Measurements from ENCODE around the gene SAMD4A.

The SAMD4A gene

DNA sequence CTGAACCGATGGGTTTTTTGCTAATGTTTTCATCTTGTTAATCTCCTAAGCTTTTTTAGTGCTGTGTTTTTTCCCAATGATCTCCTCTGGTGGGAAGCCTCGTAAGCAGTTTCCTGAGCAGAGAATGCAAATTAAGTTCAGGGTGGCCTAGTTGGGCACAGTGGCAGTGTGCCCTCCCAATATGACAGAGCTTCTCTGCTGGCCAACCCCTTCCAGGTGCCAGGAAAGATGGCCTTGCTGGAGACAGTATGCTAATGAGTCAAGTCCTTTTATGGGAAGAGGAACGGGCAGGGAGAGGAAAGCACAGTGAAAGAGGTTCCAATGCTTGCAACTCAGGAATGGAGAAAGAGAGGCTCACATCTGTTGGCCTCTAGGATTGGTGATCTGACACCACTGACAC is 219.9 kb downstream of the SAMD4A start:
- no peak for DNase-seq (ENCODE audit: low read depth)
- no peak overlapping the region for H3K4me3 ChIP-seq (ENCODE audit: low read depth, low read length)
- TF ChIP-seq, protein P1, sequence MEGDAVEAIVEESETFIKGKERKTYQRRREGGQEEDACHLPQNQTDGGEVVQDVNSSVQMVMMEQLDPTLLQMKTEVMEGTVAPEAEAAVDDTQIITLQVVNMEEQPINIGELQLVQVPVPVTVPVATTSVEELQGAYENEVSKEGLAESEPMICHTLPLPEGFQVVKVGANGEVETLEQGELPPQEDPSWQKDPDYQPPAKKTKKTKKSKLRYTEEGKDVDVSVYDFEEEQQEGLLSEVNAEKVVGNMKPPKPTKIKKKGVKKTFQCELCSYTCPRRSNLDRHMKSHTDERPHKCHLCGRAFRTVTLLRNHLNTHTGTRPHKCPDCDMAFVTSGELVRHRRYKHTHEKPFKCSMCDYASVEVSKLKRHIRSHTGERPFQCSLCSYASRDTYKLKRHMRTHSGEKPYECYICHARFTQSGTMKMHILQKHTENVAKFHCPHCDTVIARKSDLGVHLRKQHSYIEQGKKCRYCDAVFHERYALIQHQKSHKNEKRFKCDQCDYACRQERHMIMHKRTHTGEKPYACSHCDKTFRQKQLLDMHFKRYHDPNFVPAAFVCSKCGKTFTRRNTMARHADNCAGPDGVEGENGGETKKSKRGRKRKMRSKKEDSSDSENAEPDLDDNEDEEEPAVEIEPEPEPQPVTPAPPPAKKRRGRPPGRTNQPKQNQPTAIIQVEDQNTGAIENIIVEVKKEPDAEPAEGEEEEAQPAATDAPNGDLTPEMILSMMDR (IDR thresholded peaks at IDR 0.05; ENCODE audit: low read depth, low read length, missing control alignments): no peak

DNA sequence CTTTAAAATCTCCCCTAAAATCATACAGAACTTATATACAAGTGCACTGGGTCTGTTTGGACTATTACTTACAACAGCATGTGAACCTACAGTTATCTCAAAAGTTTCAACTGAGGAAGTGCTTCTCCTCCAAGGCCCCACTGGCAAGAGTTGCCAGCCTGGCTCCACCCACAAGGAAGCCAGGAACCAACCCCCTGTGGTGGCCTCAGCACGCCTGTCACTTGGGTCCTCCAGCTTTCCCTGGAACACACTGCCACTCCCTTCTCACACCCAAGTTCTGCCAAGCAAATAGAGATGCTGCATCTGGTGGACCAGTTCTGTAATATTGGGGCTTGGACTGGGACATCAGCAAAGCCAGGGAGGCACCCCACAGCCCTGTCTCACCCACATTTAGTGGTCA is 220.3 kb downstream of the SAMD4A start:
- no peak overlapping the region for H3K4me3 ChIP-seq (ENCODE audit: low read depth, low read length)
- no peak for DNase-seq (ENCODE audit: low read depth)
- TF ChIP-seq, protein P1 (IDR thresholded peaks at IDR 0.05; ENCODE audit: low read depth, low read length, missing control alignments): no peak

DNA sequence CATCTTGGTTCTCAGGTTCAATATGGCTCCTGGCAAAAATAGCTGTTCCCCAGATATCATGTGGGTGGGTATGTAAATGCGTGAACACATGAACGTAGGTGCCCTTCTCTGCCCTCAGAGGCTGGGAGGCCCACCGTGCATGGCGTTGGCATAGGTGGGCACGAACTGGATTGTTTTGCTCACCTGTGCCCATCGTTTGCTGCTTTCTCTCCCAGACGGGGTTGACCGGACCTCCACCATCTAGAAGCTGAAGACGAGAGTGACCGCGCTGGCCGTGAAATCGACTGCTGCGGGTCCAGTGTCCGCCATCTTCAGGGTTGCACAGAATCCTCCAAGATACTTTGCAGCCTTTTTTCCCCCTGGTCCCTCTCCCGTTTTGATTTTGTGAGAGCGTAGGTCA is 221.8 kb downstream of the SAMD4A start:
- TF ChIP-seq, protein P1 (IDR thresholded peaks at IDR 0.05; ENCODE audit: low read depth, low read length, missing control alignments): no peak
- H3K4me3 ChIP-seq (ENCODE audit: low read depth, low read length): no peak overlapping the region

DNA sequence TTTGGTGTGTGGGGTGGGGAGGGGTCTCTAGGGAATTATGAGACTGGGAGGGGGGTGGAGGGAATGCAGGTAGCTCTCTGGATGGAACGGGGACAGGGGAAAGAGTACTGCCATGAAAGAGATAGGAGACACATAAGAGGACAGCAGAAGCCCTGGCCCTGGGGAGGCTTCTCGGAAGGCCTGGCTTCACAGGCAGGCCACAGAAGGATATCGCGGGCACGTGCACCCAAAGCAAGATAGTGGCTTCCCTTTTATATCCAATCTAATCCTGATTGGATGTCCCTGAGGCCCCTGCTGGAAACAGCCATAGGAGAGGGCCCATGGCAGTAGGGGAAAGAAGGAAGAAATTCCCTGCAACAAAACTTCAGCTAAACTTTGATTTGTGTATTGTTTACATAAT is 222.2 kb downstream of the SAMD4A start:
- no peak overlapping the region for H3K4me3 ChIP-seq (ENCODE audit: low read depth, low read length)
- no peak for DNase-seq (ENCODE audit: low read depth)
- TF ChIP-seq, protein P1 (IDR thresholded peaks at IDR 0.05; ENCODE audit: low read depth, low read length, missing control alignments): no peak

More for the DNA sequence above, 221.8 kb downstream of the SAMD4A start:
- DNase-seq (ENCODE audit: low read depth): no peak

DNA sequence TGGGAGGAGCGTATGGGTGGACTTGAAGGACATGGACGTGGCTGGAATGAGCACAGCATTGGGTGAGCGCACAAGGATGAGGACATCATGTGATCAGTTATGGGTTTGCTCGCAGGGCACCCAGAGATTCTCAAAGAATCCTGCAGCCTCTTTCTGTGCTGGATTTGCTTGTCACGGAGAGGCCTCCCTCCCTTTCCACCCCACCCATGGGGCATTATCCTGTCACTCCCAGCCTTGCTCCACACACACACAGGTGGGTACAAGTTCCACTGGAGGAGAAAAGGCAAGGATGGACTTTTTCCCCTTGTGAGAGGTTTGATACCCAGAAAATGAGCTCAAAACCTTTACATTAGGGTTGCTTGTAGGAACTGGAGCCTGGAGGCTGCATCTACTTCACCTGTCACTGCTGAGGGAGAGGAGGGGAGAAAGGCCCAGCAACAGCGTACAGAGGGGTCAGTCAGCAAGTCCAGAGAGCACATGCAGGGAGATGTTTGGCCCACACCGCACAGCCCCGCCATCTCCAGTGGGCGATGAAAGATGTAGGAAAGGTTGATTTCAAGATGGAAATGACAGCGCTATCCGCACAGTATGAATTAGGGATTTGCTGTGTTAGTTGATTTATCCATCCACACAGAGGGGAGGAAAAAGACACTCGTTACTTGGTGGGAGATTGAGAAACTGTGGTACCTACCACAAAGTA is 223.0 kb downstream of the SAMD4A start:
- TF ChIP-seq, protein P1 (IDR thresholded peaks at IDR 0.05; ENCODE audit: low read depth, low read length, missing control alignments): no peak
- no peak overlapping the region for H3K4me3 ChIP-seq (ENCODE audit: low read depth, low read length)
- DNase-seq (ENCODE audit: low read depth): no peak

DNA sequence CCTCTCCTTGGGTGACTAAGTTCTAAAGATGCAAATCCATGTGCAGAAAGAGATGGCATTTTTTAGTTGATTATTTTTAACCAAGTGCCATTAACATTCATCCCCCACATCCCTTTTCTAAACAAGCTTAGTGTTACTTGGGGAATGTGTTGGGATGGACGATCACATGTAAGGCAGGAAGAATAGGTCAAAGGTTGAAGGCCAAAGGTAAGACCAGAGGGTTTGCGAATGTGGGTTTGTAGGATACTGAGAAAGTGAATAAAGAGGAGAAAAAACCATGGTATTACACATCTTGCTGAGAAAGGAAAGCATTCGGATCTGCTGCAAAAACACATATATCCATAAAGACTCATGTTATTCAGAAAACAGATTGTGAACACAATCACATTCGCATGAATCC is 224.1 kb downstream of the SAMD4A start:
- H3K4me3 ChIP-seq (ENCODE audit: low read depth, low read length): no peak overlapping the region
- TF ChIP-seq, protein P1 (IDR thresholded peaks at IDR 0.05; ENCODE audit: low read depth, low read length, missing control alignments): no peak

DNA sequence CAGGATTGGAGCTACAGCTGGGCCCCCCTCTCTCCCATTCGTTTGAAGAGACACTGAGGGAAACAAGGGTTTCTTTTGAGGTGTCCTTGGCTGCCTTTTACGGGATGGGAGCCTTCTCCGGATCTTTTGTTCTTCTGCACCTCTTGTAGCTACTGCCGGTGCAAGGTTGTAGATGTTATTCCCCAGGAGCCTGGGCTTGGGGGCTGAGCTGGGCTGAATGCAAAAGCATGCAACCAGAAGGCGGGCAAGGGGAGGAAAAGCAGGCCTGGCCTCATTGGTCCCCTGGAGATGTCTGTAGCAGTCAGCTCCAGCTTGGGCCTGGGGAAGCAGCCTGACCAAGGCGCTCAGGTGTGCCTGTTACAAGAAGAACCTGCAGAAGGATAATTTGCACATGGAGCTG is 225.4 kb downstream of the SAMD4A start:
- TF ChIP-seq, protein P1 (IDR thresholded peaks at IDR 0.05; ENCODE audit: low read depth, low read length, missing control alignments): no peak
- H3K4me3 ChIP-seq (ENCODE audit: low read depth, low read length): no peak overlapping the region
- DNase-seq (ENCODE audit: low read depth): no peak

More for the DNA sequence above, 224.1 kb downstream of the SAMD4A start:
- no peak for DNase-seq (ENCODE audit: low read depth)
